BE2C (cell line): ENCODE measurements around the gene EIF3B.
A peak's percentile ranks its signal among the peaks of the same experiment; 100 is the strongest.

ENCODE experiments used
- DNase-seq: peaks from one replicate; pipeline ENCODE4 v3.0.0-alpha.2; 2020
- H3K27me3 ChIP-seq: fragments of 250-450 bp; sonication (Bioruptor Pico); 2 replicates; pipeline ENCODE4 v1.5.1; 2020; ENCODE audit warnings: mild to moderate bottlenecking
- H3K36me3 ChIP-seq: fragments of 250-450 bp; sonication (Bioruptor Pico); 2 replicates; pipeline ENCODE4 v1.5.1; 2020; ENCODE audit warnings: mild to moderate bottlenecking
- H3K4me1 ChIP-seq: fragments of 250-450 bp; sonication (Bioruptor Pico); 2 replicates; pipeline ENCODE4 v1.5.1; 2020
- H3K4me3 ChIP-seq: 2 replicates; pipeline ENCODE4 v1.5.1; 2011; ENCODE audit warnings: low read depth, low read length
- H3K9me3 ChIP-seq: fragments of 250-450 bp; sonication (Bioruptor Pico); 2 replicates; pipeline ENCODE4 v1.5.1; 2020
- CTCF ChIP-seq: IDR thresholded peaks from 2 replicates; pipeline ENCODE4 v1.5.1; 2012; ENCODE audit warnings: mild to moderate bottlenecking, low read depth, low read length

The EIF3B gene

GRCh38 chr7:2379821-2380450, 25.3 kb downstream of the EIF3B start:
- peak; percentile 42 for DNase-seq
- Histone ChIP-seq H3K4me1 (no peaks in the 10 kb centered on the region), H3K9me3 (no peaks in the 10 kb centered on the region), H3K4me3 (no peak overlapping the region), H3K36me3 (peaks cover 76% of the 10 kb centered on the region), H3K27me3 (no peaks in the 10 kb centered on the region)
- TF ChIP-seq CTCF, result no peak

- no peak for TF ChIP-seq CTCF
- Histone ChIP-seq H3K4me3 (no peak overlapping the region), H3K27me3 (no peaks in the 10 kb centered on the region), H3K9me3 (no peaks in the 10 kb centered on the region), H3K4me1 (no peaks in the 10 kb centered on the region), H3K36me3 (peaks cover 70% of the 10 kb centered on the region)
- no peak for DNase-seq
Measured at GRCh38 chr7:2380461-2380860, 25.8 kb downstream of the EIF3B start.

GRCh38 chr7:2381227-2381626, 26.6 kb downstream of the EIF3B start:
- Histone ChIP-seq H3K36me3 (peaks cover 63% of the 10 kb centered on the region), H3K9me3 (no peaks in the 10 kb centered on the region), H3K27me3 (no peaks in the 10 kb centered on the region), H3K4me3 (no peak overlapping the region), H3K4me1 (no peaks in the 10 kb centered on the region)
- DNase-seq, result no peak
- TF ChIP-seq CTCF, result no peak

GRCh38 chr7:2381881-2382509, 27.4 kb downstream of the EIF3B start:
- DNase-seq, result no peak
- TF ChIP-seq CTCF, result no peak
- Histone ChIP-seq H3K4me3 (no peak overlapping the region), H3K27me3 (no peaks in the 10 kb centered on the region), H3K9me3 (no peaks in the 10 kb centered on the region), H3K36me3 (peaks cover 55% of the 10 kb centered on the region), H3K4me1 (no peaks in the 10 kb centered on the region; the same call in 1 of the 2 replicates)

- H3K9me3 ChIP-seq, result no peaks in the 10 kb centered on the region
- H3K36me3 ChIP-seq, result peaks cover 50% of the 10 kb centered on the region
- H3K27me3 ChIP-seq, result no peaks in the 10 kb centered on the region
- H3K4me1 ChIP-seq, result no peaks in the 10 kb centered on the region; the same call in 1 of the 2 replicates
- no peak overlapping the region for H3K4me3 ChIP-seq
- TF ChIP-seq CTCF, result no peak
- peak; percentile 31 for DNase-seq
Measured at GRCh38 chr7:2383543-2384274, 29.1 kb downstream of the EIF3B start.
